Osteocyte (in vitro differentiated cells): ENCODE data around the gene PRDM16. TPM values are rescaled to one million over a fixed set of nuclear protein-coding genes. Genes with fewer than 3 reads are reported as not detected.

Source experiments
- DNase-seq: peaks from one replicate; pipeline ENCODE4 v3.0.0; 2021; ENCODE audit warnings: mixed read lengths; ENCODE audit not compliant: unreplicated experiment; ENCODE audit errors: extremely low spot score
- H3K27ac Mint-ChIP-seq: one replicate; pipeline ENCODE4 v1.8.0; 2021; ENCODE audit warnings: mild to moderate bottlenecking, mixed read lengths; ENCODE audit not compliant: unreplicated experiment
- H3K27me3 Mint-ChIP-seq: one replicate; pipeline ENCODE4 v1.8.0; 2021; ENCODE audit warnings: mixed read lengths; ENCODE audit not compliant: unreplicated experiment
- H3K36me3 Mint-ChIP-seq: one replicate; pipeline ENCODE4 v1.8.0; 2021; ENCODE audit warnings: mixed read lengths; ENCODE audit not compliant: unreplicated experiment
- H3K4me1 Mint-ChIP-seq: one replicate; pipeline ENCODE4 v1.8.0; 2021; ENCODE audit warnings: mixed read lengths; ENCODE audit not compliant: unreplicated experiment
- H3K4me3 Mint-ChIP-seq: one replicate; pipeline ENCODE4 v1.8.0; 2021; ENCODE audit warnings: mild to moderate bottlenecking, moderate library complexity, mixed read lengths; ENCODE audit not compliant: unreplicated experiment
- H3K9me3 Mint-ChIP-seq: one replicate; pipeline ENCODE4 v1.8.0; 2021; ENCODE audit warnings: mixed read lengths; ENCODE audit not compliant: unreplicated experiment
- total RNA-seq: library from RNA; stranded (reverse); gene quantifications from 2 replicates; pipeline ENCODE4 v1.2.1, GENCODE V29; 2021
- TF ChIP-seq, protein P1 (sequence below): fragments of 200-600 bp; sonication (generic); IDR thresholded peaks from 2 replicates; pipeline ENCODE4 v1.5.0; 2021; ENCODE audit warnings: antibody characterized with exemption, mild to moderate bottlenecking, moderate library complexity

Gene PRDM16
- total RNA-seq, 1 donor from 2014 or later, result 7.1 TPM

- Mint-ChIP-seq H3K9me3 (no peaks in the 10 kb centered on the region), H3K4me3 (no peak overlapping the region), H3K4me1 (peaks cover 9% of the 10 kb centered on the region), H3K36me3 (no peaks in the 10 kb centered on the region), H3K27me3 (no peaks in the 10 kb centered on the region), H3K27ac (no peak overlapping the region)
- DNase-seq, result no peak
- TF ChIP-seq, protein P1, sequence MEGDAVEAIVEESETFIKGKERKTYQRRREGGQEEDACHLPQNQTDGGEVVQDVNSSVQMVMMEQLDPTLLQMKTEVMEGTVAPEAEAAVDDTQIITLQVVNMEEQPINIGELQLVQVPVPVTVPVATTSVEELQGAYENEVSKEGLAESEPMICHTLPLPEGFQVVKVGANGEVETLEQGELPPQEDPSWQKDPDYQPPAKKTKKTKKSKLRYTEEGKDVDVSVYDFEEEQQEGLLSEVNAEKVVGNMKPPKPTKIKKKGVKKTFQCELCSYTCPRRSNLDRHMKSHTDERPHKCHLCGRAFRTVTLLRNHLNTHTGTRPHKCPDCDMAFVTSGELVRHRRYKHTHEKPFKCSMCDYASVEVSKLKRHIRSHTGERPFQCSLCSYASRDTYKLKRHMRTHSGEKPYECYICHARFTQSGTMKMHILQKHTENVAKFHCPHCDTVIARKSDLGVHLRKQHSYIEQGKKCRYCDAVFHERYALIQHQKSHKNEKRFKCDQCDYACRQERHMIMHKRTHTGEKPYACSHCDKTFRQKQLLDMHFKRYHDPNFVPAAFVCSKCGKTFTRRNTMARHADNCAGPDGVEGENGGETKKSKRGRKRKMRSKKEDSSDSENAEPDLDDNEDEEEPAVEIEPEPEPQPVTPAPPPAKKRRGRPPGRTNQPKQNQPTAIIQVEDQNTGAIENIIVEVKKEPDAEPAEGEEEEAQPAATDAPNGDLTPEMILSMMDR, result no peak
These were observed 253.5 kb downstream of the PRDM16 start for GRCh38 chr1:3322450-3323020.

- Mint-ChIP-seq H3K9me3 (no peaks in the 10 kb centered on the region), H3K4me3 (no peak overlapping the region), H3K27me3 (no peaks in the 10 kb centered on the region), H3K36me3 (no peaks in the 10 kb centered on the region), H3K27ac (no peak overlapping the region), H3K4me1 (peaks cover 9% of the 10 kb centered on the region)
- DNase-seq, result no peak
- TF ChIP-seq, protein P1, result no peak
These were observed 254.2 kb downstream of the PRDM16 start for GRCh38 chr1:3323021-3323795.

DNA sequence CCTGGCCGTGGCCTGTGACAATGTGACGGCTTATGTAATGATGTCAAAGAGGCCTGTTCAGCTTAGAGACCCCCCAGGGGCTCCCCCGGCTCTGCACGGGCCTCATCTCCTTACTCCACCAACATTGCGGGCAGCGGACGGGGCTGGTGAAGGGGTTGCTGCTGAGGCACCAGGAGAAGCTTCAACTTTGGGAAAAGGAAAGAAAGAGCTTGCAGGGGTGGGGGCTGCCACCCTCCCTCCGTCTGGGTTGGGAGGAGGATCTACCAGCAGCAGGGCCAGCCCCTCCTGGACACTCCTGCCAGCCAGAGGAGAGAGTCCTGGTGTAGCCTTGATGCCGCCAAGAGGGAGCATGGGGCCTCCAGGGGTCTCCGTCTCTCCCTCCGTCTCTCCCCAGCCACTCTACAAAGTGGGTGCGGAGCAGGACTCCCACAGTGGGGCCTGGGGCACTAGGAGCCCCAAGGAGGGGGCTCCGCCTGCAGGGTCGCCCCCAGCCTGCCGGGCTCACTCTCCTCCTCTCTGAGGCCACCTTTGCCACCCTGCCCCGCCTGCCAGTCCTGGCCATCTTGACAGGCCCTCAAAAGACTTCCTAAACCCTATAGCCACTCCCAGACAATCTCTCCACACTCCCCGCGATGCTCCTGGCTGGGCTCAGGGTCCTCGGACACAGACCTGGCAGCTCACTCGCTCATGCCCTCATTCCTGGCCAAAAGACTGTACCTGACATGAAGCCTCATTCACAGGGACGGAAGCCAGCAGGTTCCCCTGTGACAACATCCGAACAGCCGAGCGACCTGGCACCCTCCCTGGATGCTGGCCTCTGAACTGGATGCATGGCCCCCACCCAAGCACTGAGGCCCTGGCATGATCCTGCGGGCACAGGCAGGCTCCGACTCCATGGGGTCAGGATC, 255.0 kb downstream of the PRDM16 start:
- peaks cover 6% of the 10 kb centered on the region for H3K4me1 Mint-ChIP-seq
- H3K27me3 Mint-ChIP-seq, result no peaks in the 10 kb centered on the region
- no peaks in the 10 kb centered on the region for H3K36me3 Mint-ChIP-seq
- no peak for DNase-seq
- no peaks in the 10 kb centered on the region for H3K9me3 Mint-ChIP-seq
- TF ChIP-seq, protein P1, result no peak
- H3K27ac Mint-ChIP-seq, result no peak overlapping the region
- no peak overlapping the region for H3K4me3 Mint-ChIP-seq

GRCh38 chr1:3324704-3325535, 255.9 kb downstream of the PRDM16 start:
- Mint-ChIP-seq H3K27me3 (no peaks in the 10 kb centered on the region), H3K9me3 (no peaks in the 10 kb centered on the region), H3K4me1 (peaks cover 6% of the 10 kb centered on the region), H3K27ac (no peak overlapping the region), H3K4me3 (no peak overlapping the region), H3K36me3 (no peaks in the 10 kb centered on the region)
- TF ChIP-seq, protein P1, result no peak
- no peak for DNase-seq
